K562 (cell line): ENCODE measurements around the gene MYCL. TPM values are rescaled to one million over a fixed set of nuclear protein-coding genes. Genes with fewer than 3 reads are reported as not detected.

ENCODE experiments used
- ATAC-seq: fragments of 200-7000 bp; cut with Tn5 transposase; 3 replicates; pipeline ENCODE4 v1.9.1; 2020; ENCODE audit warnings: moderate library complexity
- BruUV-seq: library from RNA; stranded (reverse); fragments of 400-500 nt; replicated peaks from 2 replicates; lab custom pipeline; 2021; lab: Mats Ljungman, UMichigan
- CTCF ChIA-PET: fragments of 300-600 bp; formaldehyde crosslinking; extraction: SDS; loops from one replicate; lab custom pipeline; 2021; ENCODE audit warnings: low intra/inter-chr PET ratio; lab: Yijun Ruan, JAX
- POLR2A ChIA-PET: fragments of 300-600, 350-650 bp; sonication (Branson Sonifier 250); formaldehyde crosslinking; extraction: SDS; loops from one replicate; lab custom pipeline; 2021; ENCODE audit warnings: antibody characterized with exemption, inconsistent platforms; lab: Yijun Ruan, JAX
- DNase-seq, 4 experiments: peaks; one replicate each; pipeline versions ENCODE4 v3.0.0 to v3.0.0-alpha.2; 2011 to 2018; ENCODE audit warnings: low spot score in 3 of 4, mixed read lengths in 3 of 4; ENCODE audit errors: extremely low read depth in 1 of 4
- FAIRE-seq: peaks from 2 replicates; lab custom pipeline; 2011; peaks lifted over from hg19 to GRCh38; lab: Jason Lieb, UNC
- H2AFZ ChIP-seq: 2 replicates; pipeline ENCODE4 v1.6.0; 2011; ENCODE audit warnings: low read depth, low read length, control low read depth, inconsistent platforms
- H3K27ac ChIP-seq: fragments of 200-600 bp; 3 replicates; pipeline ENCODE4 v1.8.0; 2011; ENCODE audit warnings: low read depth, mild to moderate bottlenecking, control low read depth, inconsistent platforms, low read length, moderate library complexity, mixed read lengths; ENCODE audit errors: extremely low read depth
- H3K27me3 ChIP-seq, 2 experiments: fragments of 300-600 bp in 1 of 2; 2 replicates in 1 of 2; 3 replicates in 1 of 2; pipeline versions ENCODE4 v1.6.0 to v1.8.0; 2011; ENCODE audit warnings: inconsistent platforms in 2 of 2, low read length in 2 of 2, mild to moderate bottlenecking in 1 of 2, mixed read lengths in 1 of 2, moderate library complexity in 1 of 2; ENCODE audit not compliant: control insufficient read depth in 2 of 2, insufficient read depth in 2 of 2
- H3K36me3 ChIP-seq: fragments of 300-600 bp; 3 replicates; pipeline ENCODE4 v1.8.0; 2011; ENCODE audit warnings: mild to moderate bottlenecking, low read length, inconsistent platforms; ENCODE audit not compliant: control insufficient read depth, insufficient read depth
- H3K4me1 ChIP-seq, 2 experiments: fragments of 200-600 bp in 1 of 2; replicated peaks in 1 of 2; 2 replicates in 1 of 2; 3 replicates in 1 of 2; pipeline versions ENCODE4 v1.5.1 to v1.8.0; 2011; ENCODE audit warnings: inconsistent platforms in 2 of 2, low read length in 2 of 2, mild to moderate bottlenecking in 1 of 2, mixed read lengths in 1 of 2, moderate library complexity in 1 of 2; ENCODE audit not compliant: control insufficient read depth in 2 of 2, insufficient read depth in 2 of 2
- H3K4me2 ChIP-seq: 2 replicates; pipeline ENCODE4 v1.6.1; 2011; ENCODE audit warnings: low read length, control low read depth, inconsistent platforms, mixed read lengths; ENCODE audit not compliant: insufficient read depth
- H3K4me3 ChIP-seq: fragments of 200-600 bp; sonication (generic), shearing (Covaris generic); 2 replicates; pipeline ENCODE4 v1.5.1; 2016; ENCODE audit warnings: control low read depth, inconsistent platforms
- H3K79me2 ChIP-seq: fragments of 200-600 bp; 3 replicates; pipeline ENCODE4 v1.8.0; 2011; ENCODE audit warnings: low read length, inconsistent platforms; ENCODE audit not compliant: control insufficient read depth, insufficient read depth
- H3K9ac ChIP-seq, 2 experiments: 2 replicates each; pipeline versions ENCODE4 v1.6.0 to v1.6.1; 2011; ENCODE audit warnings: low read depth in 2 of 2, low read length in 2 of 2, control low read depth in 1 of 2, inconsistent platforms in 1 of 2, mild to moderate bottlenecking in 1 of 2, mixed read lengths in 1 of 2; ENCODE audit not compliant: insufficient read depth in 1 of 2
- H3K9me1 ChIP-seq: one replicate; pipeline ENCODE4 v1.6.0; 2011; ENCODE audit warnings: inconsistent platforms, mild to moderate bottlenecking, low read length, moderate library complexity; ENCODE audit not compliant: control insufficient read depth, insufficient read depth
- H3K9me3 ChIP-seq: replicated peaks from 2 replicates; pipeline ENCODE4 v1.5.1; 2011; ENCODE audit warnings: low read depth, low read length, inconsistent platforms; ENCODE audit not compliant: control insufficient read depth, insufficient read depth
- H4K20me1 ChIP-seq: replicated peaks from 2 replicates; pipeline ENCODE4 v1.6.1; 2011; ENCODE audit warnings: low read length, inconsistent platforms, mixed read lengths; ENCODE audit not compliant: control insufficient read depth, insufficient read depth
- BCL6 ChIP-seq: fragments of 250-450 bp; sonication (Bioruptor Pico); IDR thresholded peaks from 2 replicates; pipeline ENCODE4 v1.4.0; 2020
- CBFA2T3 ChIP-seq: fragments of 450-650 bp; IDR thresholded peaks from 2 replicates; pipeline ENCODE4 v1.6.1; 2017
- RFX5 ChIP-seq: IDR thresholded peaks from 2 replicates; pipeline ENCODE4 v1.6.1; 2011; ENCODE audit warnings: low read depth, mild to moderate bottlenecking, improper control_type of control experiment, low read length
- RFX7 ChIP-seq: fragments of 250-450 bp; sonication (Bioruptor Pico); IDR thresholded peaks from 2 replicates; pipeline ENCODE4 v1.5.1; 2021; ENCODE audit warnings: mild to moderate bottlenecking
- SRSF1 ChIP-seq: fragments of 200-400 bp; formaldehyde crosslinking; IDR thresholded peaks from 2 replicates; pipeline ENCODE4 v1.6.1; 2017; ENCODE audit warnings: mild to moderate bottlenecking, low read depth, low read length, moderate library complexity
- ZNF140 ChIP-seq: fragments of 250-450 bp; sonication (Bioruptor Pico); IDR thresholded peaks from 2 replicates; pipeline ENCODE4 v1.8.0; 2021; ENCODE audit warnings: moderate library complexity, mild to moderate bottlenecking, inconsistent platforms
- WGBS: fragments of 100-300 bp; shearing (Covaris generic); methylation state at CpG from one replicate; pipeline ENCODE4 v1.1.6; 2016; ENCODE audit warnings: low coverage, mixed read lengths; ENCODE audit not compliant: insufficient coverage; ENCODE audit errors: missing lambda C conversion rate; 5-methylcytosine and 5-hydroxymethylcytosine counted together
- in situ Hi-C: fragments of 300-500 bp; cut with MboI; formaldehyde crosslinking; loops from 4 replicates; pipeline ENCODE4 v1.15.0; 2018; ENCODE audit warnings: inconsistent platforms, mixed read lengths
- intact Hi-C: fragments of 100-400 bp; cut with micrococcal nuclease; formaldehyde crosslinking; loops from 2 replicates; pipeline ENCODE4 v1.14.2; 2022
- polyA plus RNA-seq, 8 experiments: library from polyadenylated mRNA; depleted of rRNA in 4 of 8; stranded (reverse) in 5 of 8; unstranded in 3 of 8; fragments of >200 nt; fragmentation: Nextera tagmentation in 2 of 8; fragmentation: Illumina TruSeq in 1 of 8; extraction: Ambion mirVana in 2 of 8; extraction: Trizol in 1 of 8; gene quantifications; 2 replicates each; pipeline versions ENCODE4 v1.2.1 to v1.2.3, GENCODE V29; 2011 to 2014; ENCODE audit warnings: inconsistent platforms in 1 of 8, missing spikeins in 1 of 8
- total RNA-seq, 7 experiments: library from RNA; depleted of rRNA in 6 of 7; stranded (reverse); fragments of >200 nt in 6 of 7; fragmentation: Illumina TruSeq in 2 of 7; extraction: Trizol in 2 of 7; gene quantifications; 2 replicates each; pipeline versions ENCODE4 v1.2.1 to v1.2.3, GENCODE V29; 2011 to 2021; ENCODE audit warnings: low replicate concordance in 1 of 7
- TF ChIP-seq, protein P1 (sequence below), 3 experiments: fragments of 200-800 bp in 1 of 3; sonication (Bioruptor generic) in 1 of 3; sonication (generic) in 1 of 3; formaldehyde crosslinking in 1 of 3; IDR thresholded peaks; 2 replicates each; pipeline versions ENCODE4 v1.6.1 to v1.8.0; 2016 to 2022; ENCODE audit warnings: mild to moderate bottlenecking in 2 of 3, missing compliant biosample characterization in 2 of 3, missing genetic modification characterization in 2 of 3, missing genetic modification reagents in 1 of 3

MYCL gene
- total and polyA plus RNA-seq, 9 of the 15 experiments (the other 6 are each of a cell fraction or from before 2014, with no cell fraction given), result 3.5 to 22.0 (median 12.8) TPM

GRCh38 chr1:39898648-39899603 is 2.8 kb downstream of the MYCL start (continued):
- TF ChIP-seq, protein P1, sequence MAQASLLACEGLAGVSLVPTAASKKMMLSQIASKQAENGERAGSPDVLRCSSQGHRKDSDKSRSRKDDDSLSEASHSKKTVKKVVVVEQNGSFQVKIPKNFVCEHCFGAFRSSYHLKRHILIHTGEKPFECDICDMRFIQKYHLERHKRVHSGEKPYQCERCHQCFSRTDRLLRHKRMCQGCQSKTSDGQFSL (CRISPR knock-in tag; IDR thresholded peaks at IDR 0.05), result no peak
- TF ChIP-seq, protein P1 (tag; IDR thresholded peaks at IDR 0.05), result 0 out of 4 replicates have a peak, but pooled peaks of 1 of the 2 experiments have one; percentile 51

DNA sequence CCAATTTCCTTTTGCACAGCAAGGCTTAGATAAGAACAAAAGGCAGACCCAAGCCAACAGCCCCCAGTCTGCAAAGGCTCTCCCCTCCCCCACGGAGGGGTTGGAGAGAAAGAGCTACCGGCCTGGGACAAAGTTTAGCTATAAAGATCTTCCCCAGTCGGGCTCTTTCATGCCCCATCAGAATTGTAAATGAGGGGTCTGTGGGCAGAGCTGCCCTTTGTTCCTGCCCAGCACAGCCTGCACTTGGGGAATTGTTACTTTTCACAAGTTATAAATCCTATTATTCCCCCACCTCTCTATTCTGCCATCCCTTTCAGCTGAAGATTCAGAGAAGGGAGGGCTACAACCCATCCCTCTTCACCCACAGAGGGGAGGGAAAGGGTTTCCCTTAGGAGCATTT is 3.5 kb downstream of the MYCL start:
- in situ Hi-C loops (no loop called here), intact Hi-C loops (loop anchor here (5.0 kb wide), 1 partner anchor 66 kb away; no protein-coding TSS in a partner anchor)
- BruUV-seq, result no TSS peak
- Histone ChIP-seq H3K36me3 (no peaks in the 10 kb centered on the region; the same call in 2 of the 3 replicates), H3K4me1 (peaks cover 42 to 58% of the 10 kb centered on the region in 2 experiments), H3K4me2 (peak overlapping the region; percentile 86), H3K27me3 (peaks cover 3 to 9% of the 10 kb centered on the region in 2 experiments), H4K20me1 (no peaks in the 10 kb centered on the region), H3K9ac (peak overlapping the region; percentile 68 to 75; a peak in 3 of 4 replicates), H3K9me1 (peaks cover 4% of the 10 kb centered on the region), H3K27ac (peak overlapping the region; percentile 79; the same call in 1 of the 3 replicates), H2AFZ (peak overlapping the region; percentile 82; the same call in 1 of the 2 replicates), H3K9me3 (no peaks in the 10 kb centered on the region), H3K4me3 (no peak overlapping the region), H3K79me2 (peaks cover 23% of the 10 kb centered on the region)
- FAIRE-seq, result no peak
- ChIA-PET POLR2A (interaction anchor here (0.7 to 8.9 kb wide), 18 partner anchors 10 to 512 kb away, joined by 3 to 92 read pairs (median 4); partner anchors contain the start of genes CAP1 and TRIT1), CTCF (no interaction called here)
- TF ChIP-seq RFX7 (no peak), RFX5 (no peak), ZNF140 (CRISPR knock-in tag) (no peak), SRSF1 (no peak), BCL6 (no peak), CBFA2T3 (no peak)
- 5% methylated on average over 3 of the region's 3 CpGs for WGBS
- ATAC-seq, result no peak
- no peak for DNase-seq
